GM12872 (cell line): Measurements from ENCODE around the gene TRIM40.

Experiments
- CTCF ChIP-seq: IDR thresholded peaks from 3 replicates; pipeline ENCODE4 v1.5.1; 2011; ENCODE audit warnings: low read depth, mild to moderate bottlenecking, low read length, moderate library complexity; ENCODE audit not compliant: insufficient read depth

TRIM40 gene

GRCh38 chr6:30178837-30179236 is 42.9 kb downstream of the TRIM40 start:
- no peak for TF ChIP-seq CTCF

- TF ChIP-seq CTCF: no peak
These were observed 44.2 kb downstream of the TRIM40 start for GRCh38 chr6:30180145-30180544.

- TF ChIP-seq CTCF: no peak
These were observed 48.6 kb downstream of the TRIM40 start for GRCh38 chr6:30184417-30185031.

- no peak for TF ChIP-seq CTCF
These were observed 50.0 kb downstream of the TRIM40 start for GRCh38 chr6:30185846-30186484.

GRCh38 chr6:30188541-30188940 is 52.6 kb downstream of the TRIM40 start:
- no peak for TF ChIP-seq CTCF

GRCh38 chr6:30192076-30192475 is 56.1 kb downstream of the TRIM40 start:
- no peak for TF ChIP-seq CTCF

GRCh38 chr6:30194797-30195690 is 59.1 kb downstream of the TRIM40 start:
- TF ChIP-seq CTCF: no peak
